ENCODE data around the gene SDF2L1.

- TF ChIP-seq CTCF (IDR thresholded peaks at IDR 0.05) (no peak), POLR2A (IDR thresholded peaks at IDR 0.05) (no peak)
Observed at GRCh38 chr22:21681566-21682370, 39.7 kb downstream of the SDF2L1 start.
